Measurements from ENCODE around the gene TNS3. TPM values are rescaled to one million over a fixed set of nuclear protein-coding genes. Genes with fewer than 3 reads are reported as not detected.

TNS3 gene
- total and polyA plus RNA-seq, 2 donors (not counting 3 experiments of a cell fraction or from before 2014, with no cell fraction given) = 10.4 to 45.1 TPM

DNA sequence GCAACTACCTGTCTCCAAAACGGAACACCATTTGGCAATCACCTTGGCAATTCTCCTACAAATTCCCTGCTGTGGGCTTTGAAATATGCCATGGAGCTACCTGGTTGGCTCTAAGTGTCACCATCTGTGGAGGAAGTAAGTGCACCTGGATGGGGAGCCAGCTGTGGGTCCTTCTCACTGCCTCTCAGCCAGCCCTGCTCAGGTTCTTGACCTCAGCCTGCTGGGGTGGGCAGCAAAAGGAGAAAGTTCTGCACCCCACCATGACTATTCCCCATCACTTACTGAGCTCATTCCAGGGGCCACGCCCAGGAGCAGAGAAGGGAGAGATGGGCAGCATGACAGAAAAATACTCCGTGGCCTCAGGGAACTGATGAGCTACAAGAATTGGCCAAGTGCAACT, 158.7 kb downstream of the TNS3 start:
- dilution Hi-C loops (cut with MboI; ENCODE audit: extremely low pct_ligation_motif_present, low sequenced_read_pairs) (no loop called here), intact Hi-C loops (cut with micrococcal nuclease) (no loop called here)
- CTCF ChIA-PET = interaction anchor here (2.6 to 3.3 kb wide), 2 partner anchors 12 to 157 kb away, joined by 10 to 14 read pairs; no protein-coding TSS in a partner anchor
- no peaks in the 10 kb centered on the region for H3K9me3 ChIP-seq (replicated peaks; ENCODE audit: control insufficient read depth, insufficient read depth, low read length)
- no peak overlapping the region for H3K4me3 ChIP-seq (replicated peaks in 1 of 3; ENCODE audit: insufficient read depth in 1 of 3, low read depth in 1 of 3, low read length in 3 of 3)
- BruUV-seq (replicated peaks) = no TSS peak
- no peak overlapping the region for H2AFZ ChIP-seq (ENCODE audit: low read depth, low read length)
- no peak overlapping the region for H3K27ac ChIP-seq (ENCODE audit: insufficient read depth, low read depth, low read length)
- POLR2A ChIA-PET = no interaction called here
- H3K4me1 ChIP-seq (ENCODE audit: control insufficient read depth, extremely low read depth, insufficient read depth, low read length) = peaks cover 12% of the 10 kb centered on the region
- DNase-seq (ENCODE audit: low read depth, low spot score) = no peak
- no peaks in the 10 kb centered on the region for H4K20me1 ChIP-seq (replicated peaks; ENCODE audit: control insufficient read depth, extremely low read depth, insufficient read depth, low read length)
- no peaks in the 10 kb centered on the region for H3K27me3 ChIP-seq (ENCODE audit: control insufficient read depth in 2 of 2, insufficient read depth in 2 of 2, low read length in 2 of 2)
- H3K9me1 ChIP-seq (replicated peaks; ENCODE audit: control insufficient read depth, extremely low read depth, insufficient read depth, low read length) = no peaks in the 10 kb centered on the region
- H3K79me2 ChIP-seq (ENCODE audit: control insufficient read depth, insufficient read depth, low read length) = no peaks in the 10 kb centered on the region
- no peak overlapping the region for H3K9ac ChIP-seq (replicated peaks; ENCODE audit: extremely low read depth, insufficient read depth, low read length)
- TF ChIP-seq, protein P1, sequence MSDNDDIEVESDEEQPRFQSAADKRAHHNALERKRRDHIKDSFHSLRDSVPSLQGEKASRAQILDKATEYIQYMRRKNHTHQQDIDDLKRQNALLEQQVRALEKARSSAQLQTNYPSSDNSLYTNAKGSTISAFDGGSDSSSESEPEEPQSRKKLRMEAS (IDR thresholded peaks at IDR 0.05; ENCODE audit: insufficient read depth, insufficient read length) = no peak
- no peak for TF ChIP-seq EZH2 (IDR thresholded peaks at IDR 0.05; ENCODE audit: borderline replicate concordance, low read depth, low read length, severe bottlenecking)
- no peak for TF ChIP-seq POLR2AphosphoS5 (IDR thresholded peaks at IDR 0.05; ENCODE audit: insufficient read depth, low read depth, low read length)
- no peak for TF ChIP-seq FOS (IDR thresholded peaks at IDR 0.05; ENCODE audit: borderline replicate concordance, insufficient read depth, low read length)
- no peak for TF ChIP-seq MYC (IDR thresholded peaks at IDR 0.05; ENCODE audit: low read depth, low read length)
- TF ChIP-seq, protein P2, sequence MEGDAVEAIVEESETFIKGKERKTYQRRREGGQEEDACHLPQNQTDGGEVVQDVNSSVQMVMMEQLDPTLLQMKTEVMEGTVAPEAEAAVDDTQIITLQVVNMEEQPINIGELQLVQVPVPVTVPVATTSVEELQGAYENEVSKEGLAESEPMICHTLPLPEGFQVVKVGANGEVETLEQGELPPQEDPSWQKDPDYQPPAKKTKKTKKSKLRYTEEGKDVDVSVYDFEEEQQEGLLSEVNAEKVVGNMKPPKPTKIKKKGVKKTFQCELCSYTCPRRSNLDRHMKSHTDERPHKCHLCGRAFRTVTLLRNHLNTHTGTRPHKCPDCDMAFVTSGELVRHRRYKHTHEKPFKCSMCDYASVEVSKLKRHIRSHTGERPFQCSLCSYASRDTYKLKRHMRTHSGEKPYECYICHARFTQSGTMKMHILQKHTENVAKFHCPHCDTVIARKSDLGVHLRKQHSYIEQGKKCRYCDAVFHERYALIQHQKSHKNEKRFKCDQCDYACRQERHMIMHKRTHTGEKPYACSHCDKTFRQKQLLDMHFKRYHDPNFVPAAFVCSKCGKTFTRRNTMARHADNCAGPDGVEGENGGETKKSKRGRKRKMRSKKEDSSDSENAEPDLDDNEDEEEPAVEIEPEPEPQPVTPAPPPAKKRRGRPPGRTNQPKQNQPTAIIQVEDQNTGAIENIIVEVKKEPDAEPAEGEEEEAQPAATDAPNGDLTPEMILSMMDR (IDR thresholded peaks at IDR 0.05; ENCODE audit: extremely low read depth in 1 of 2, insufficient read depth in 1 of 2, low read depth in 1 of 2, low read length in 2 of 2) = no peak
- no peak for TF ChIP-seq JUN (IDR thresholded peaks at IDR 0.05; ENCODE audit: borderline replicate concordance, insufficient read depth, insufficient read length, low read depth)
- peaks cover 0 to 6% of the 10 kb centered on the region in 2 experiments for H3K36me3 ChIP-seq (ENCODE audit: control insufficient read depth in 2 of 2, extremely low read depth in 1 of 2, insufficient read depth in 2 of 2, low read length in 2 of 2)
- no peak overlapping the region for H3K4me2 ChIP-seq (ENCODE audit: insufficient read depth, low read length)
- FAIRE-seq = no peak

Measured in endothelial cell of umbilical vein (primary cell).